ENCODE results near the gene TTC39B. TPM values are rescaled to one million over a fixed set of nuclear protein-coding genes. Genes with fewer than 3 reads are reported as not detected.

TTC39B gene
- total and polyA plus RNA-seq, 2 donors (not counting 3 experiments of a cell fraction or from before 2014, with no cell fraction given): 1.0 to 5.4 TPM

GRCh38 chr9:15264918-15265317, 42.1 kb downstream of the TTC39B start:
- intact Hi-C loops (cut with micrococcal nuclease) (no loop called here), dilution Hi-C loops (cut with MboI; ENCODE audit: extremely low pct_ligation_motif_present, low sequenced_read_pairs) (no loop called here)
- no peak for TF ChIP-seq POLR2AphosphoS5 (IDR thresholded peaks at IDR 0.05; ENCODE audit: insufficient read depth, low read depth, low read length)
- no peak for TF ChIP-seq MAX (IDR thresholded peaks at IDR 0.05; ENCODE audit: insufficient read depth, insufficient read length)
- TF ChIP-seq FOS (IDR thresholded peaks at IDR 0.05; ENCODE audit: borderline replicate concordance, insufficient read depth, low read length): no peak
- DNase-seq (ENCODE audit: low read depth, low spot score) (no peak), FAIRE-seq (no peak)
- ChIA-PET POLR2A (no interaction called here), CTCF (no interaction called here)
- H3K9ac ChIP-seq (replicated peaks; ENCODE audit: extremely low read depth, insufficient read depth, low read length): no peak overlapping the region
- no peak overlapping the region for H2AFZ ChIP-seq (ENCODE audit: low read depth, low read length)
- no peak overlapping the region for H3K4me3 ChIP-seq (replicated peaks in 1 of 3; ENCODE audit: insufficient read depth in 1 of 3, low read depth in 1 of 3, low read length in 3 of 3)
- no peaks in the 10 kb centered on the region for H4K20me1 ChIP-seq (replicated peaks; ENCODE audit: control insufficient read depth, extremely low read depth, insufficient read depth, low read length)
- H3K27me3 ChIP-seq (ENCODE audit: control insufficient read depth in 2 of 2, insufficient read depth in 2 of 2, low read length in 2 of 2): no peaks in the 10 kb centered on the region
- no peaks in the 10 kb centered on the region for H3K4me1 ChIP-seq (ENCODE audit: control insufficient read depth, extremely low read depth, insufficient read depth, low read length)
- no TSS peak for BruUV-seq (replicated peaks)
- H3K9me3 ChIP-seq (replicated peaks; ENCODE audit: control insufficient read depth, insufficient read depth, low read length): no peaks in the 10 kb centered on the region
- no peak overlapping the region for H3K4me2 ChIP-seq (ENCODE audit: insufficient read depth, low read length)
- no peak overlapping the region for H3K27ac ChIP-seq (ENCODE audit: insufficient read depth, low read depth, low read length)
- H3K36me3 ChIP-seq (ENCODE audit: control insufficient read depth in 2 of 2, extremely low read depth in 1 of 2, insufficient read depth in 2 of 2, low read length in 2 of 2): no peaks in the 10 kb centered on the region
- H3K9me1 ChIP-seq (replicated peaks; ENCODE audit: control insufficient read depth, extremely low read depth, insufficient read depth, low read length): no peaks in the 10 kb centered on the region
- no peaks in the 10 kb centered on the region for H3K79me2 ChIP-seq (ENCODE audit: control insufficient read depth, insufficient read depth, low read length)

- Histone ChIP-seq H3K27me3 (ENCODE audit: control insufficient read depth in 2 of 2, insufficient read depth in 2 of 2, low read length in 2 of 2) (no peaks in the 10 kb centered on the region), H2AFZ (ENCODE audit: low read depth, low read length) (no peak overlapping the region), H3K9me1 (replicated peaks; ENCODE audit: control insufficient read depth, extremely low read depth, insufficient read depth, low read length) (no peaks in the 10 kb centered on the region), H3K79me2 (ENCODE audit: control insufficient read depth, insufficient read depth, low read length) (no peaks in the 10 kb centered on the region), H3K9me3 (replicated peaks; ENCODE audit: control insufficient read depth, insufficient read depth, low read length) (no peaks in the 10 kb centered on the region), H3K27ac (ENCODE audit: insufficient read depth, low read depth, low read length) (no peak overlapping the region), H4K20me1 (replicated peaks; ENCODE audit: control insufficient read depth, extremely low read depth, insufficient read depth, low read length) (no peaks in the 10 kb centered on the region), H3K4me2 (ENCODE audit: insufficient read depth, low read length) (no peak overlapping the region), H3K4me1 (ENCODE audit: control insufficient read depth, extremely low read depth, insufficient read depth, low read length) (no peaks in the 10 kb centered on the region), H3K9ac (replicated peaks; ENCODE audit: extremely low read depth, insufficient read depth, low read length) (no peak overlapping the region), H3K4me3 (replicated peaks in 1 of 3; ENCODE audit: insufficient read depth in 1 of 3, low read depth in 1 of 3, low read length in 3 of 3) (no peak overlapping the region), H3K36me3 (ENCODE audit: control insufficient read depth in 2 of 2, extremely low read depth in 1 of 2, insufficient read depth in 2 of 2, low read length in 2 of 2) (no peaks in the 10 kb centered on the region)
- intact Hi-C loops (cut with micrococcal nuclease) (no loop called here), dilution Hi-C loops (cut with MboI; ENCODE audit: extremely low pct_ligation_motif_present, low sequenced_read_pairs) (no loop called here)
- CTCF ChIA-PET: no interaction called here
- DNase-seq (ENCODE audit: low read depth, low spot score): peak; percentile 18
- no peak for FAIRE-seq
- TF ChIP-seq MAX (IDR thresholded peaks at IDR 0.05; ENCODE audit: insufficient read depth, insufficient read length): no peak
- no peak for TF ChIP-seq POLR2AphosphoS5 (IDR thresholded peaks at IDR 0.05; ENCODE audit: insufficient read depth, low read depth, low read length)
- TF ChIP-seq EZH2 (IDR thresholded peaks at IDR 0.05; ENCODE audit: borderline replicate concordance, low read depth, low read length, severe bottlenecking): no peak
- no peak for TF ChIP-seq POLR2A (IDR thresholded peaks at IDR 0.05; ENCODE audit: low read depth, low read length)
- TF ChIP-seq JUN (IDR thresholded peaks at IDR 0.05; ENCODE audit: borderline replicate concordance, insufficient read depth, insufficient read length, low read depth): no peak
- no peak for TF ChIP-seq FOS (IDR thresholded peaks at IDR 0.05; ENCODE audit: borderline replicate concordance, insufficient read depth, low read length)
- TF ChIP-seq GATA2 (IDR thresholded peaks at IDR 0.05; ENCODE audit: insufficient read depth, insufficient read length, low read depth, low read length): no peak
- TF ChIP-seq CTCF (IDR thresholded peaks at IDR 0.05; ENCODE audit: extremely low read depth in 1 of 2, insufficient read depth in 1 of 2, low read depth in 1 of 2, low read length in 2 of 2): no peak
- BruUV-seq (replicated peaks): no TSS peak
- POLR2A ChIA-PET: no interaction called here
Measured at GRCh38 chr9:15262581-15262980, 44.4 kb downstream of the TTC39B start.

Data from endothelial cell of umbilical vein (primary cell).